Suppressor macrophage (primary cell): ENCODE results near the gene CFAP251.
A peak's percentile ranks its signal among the peaks of the same experiment; 100 is the strongest.
"Not testable (repeated sequence)": the region's sequence is repeated elsewhere in the genome, so short reads cannot be mapped to it uniquely, and the experiment has no call there.

Source experiments
- DNase-seq, 4 experiments: peaks; one replicate each; pipeline ENCODE4 v3.0.0-alpha.2; 2020 to 2022
- total RNA-seq, 17 experiments: gene quantifications; one replicate each; lab custom pipeline; 2026; ENCODE audit warnings: mixed read lengths in 6 of 17, inconsistent platforms in 3 of 17; lab: John Stamatoyannopoulos, UW

CFAP251 gene
- total RNA-seq, result 0.20 to 6.5 (median 0.60) reads per million in 17 experiments

- peak; percentile 96 to 98 (median 98) for DNase-seq
Measured at GRCh38 chr12:121917950-121918678, at the start of gene CFAP251. TSS of gene CFAP251 (plus strand) at chr12:121918592. CDS start at chr12:121921306, 2,714 bp downstream.

- DNase-seq, result not testable (repeated sequence)
Measured at GRCh38 chr12:121869229-121869628, 49.2 kb upstream of the CFAP251 start.

- DNase-seq, result no peak
Measured at GRCh38 chr12:121871467-121871866, 46.9 kb upstream of the CFAP251 start.

GRCh38 chr12:121872546-121873215, 45.7 kb upstream of the CFAP251 start:
- no peak for DNase-seq

- DNase-seq, result peak in 3 of 4 experiments; percentile 22 to 41 (median 36)
Measured at GRCh38 chr12:121873216-121873569, 45.2 kb upstream of the CFAP251 start.

- DNase-seq, result peak; percentile 42 to 79 (median 62)
Measured at GRCh38 chr12:121874071-121874470, 44.3 kb upstream of the CFAP251 start.

GRCh38 chr12:121875582-121875981, 42.8 kb upstream of the CFAP251 start:
- no peak for DNase-seq

GRCh38 chr12:121876080-121876447, 42.3 kb upstream of the CFAP251 start:
- not testable (repeated sequence) for DNase-seq

GRCh38 chr12:121883315-121883660, 35.1 kb upstream of the CFAP251 start:
- DNase-seq, result no peak

GRCh38 chr12:121885129-121885528, 33.3 kb upstream of the CFAP251 start:
- DNase-seq, result peak in 2 of 4 experiments; percentile 26 to 29

GRCh38 chr12:121888083-121888477, 30.3 kb upstream of the CFAP251 start:
- no peak for DNase-seq

GRCh38 chr12:121888478-121889273, 29.7 kb upstream of the CFAP251 start, which contains the start of gene PSMD9:
TSS of gene PSMD9 (plus strand) at chr12:121888790. CDS start at chr12:121888857, 67 bp downstream.
- DNase-seq, result peak; percentile 99

GRCh38 chr12:121889274-121889624, 29.1 kb upstream of the CFAP251 start:
- peak in 1 of 4 experiments; percentile 14 for DNase-seq

- DNase-seq, result peak in 2 of 4 experiments; percentile 15 to 22
Measured at GRCh38 chr12:121889661-121890060, 28.7 kb upstream of the CFAP251 start.

- no peak for DNase-seq
Measured at GRCh38 chr12:121892673-121893561, 25.5 kb upstream of the CFAP251 start.

- DNase-seq, result peak in 3 of 4 experiments; percentile 15 to 20 (median 19)
Measured at GRCh38 chr12:121893961-121894460, 24.4 kb upstream of the CFAP251 start.

- DNase-seq, result peak in 1 of 4 experiments; percentile 13
Measured at GRCh38 chr12:121894633-121895032, 23.8 kb upstream of the CFAP251 start.

GRCh38 chr12:121898287-121898686, 20.1 kb upstream of the CFAP251 start:
- DNase-seq, result no peak

- no peak for DNase-seq
Measured at GRCh38 chr12:121899590-121899989, 18.8 kb upstream of the CFAP251 start.

- DNase-seq, result no peak
Measured at GRCh38 chr12:121903202-121903601, 15.2 kb upstream of the CFAP251 start.

- no peak for DNase-seq
Measured at GRCh38 chr12:121905746-121906145, 12.6 kb upstream of the CFAP251 start.

- no peak for DNase-seq
Measured at GRCh38 chr12:121908702-121909101, 9.7 kb upstream of the CFAP251 start.
